ENCODE data around the gene SLC29A4.

The SLC29A4 gene

GRCh38 chr7:5348134-5349004 lies 65.6 kb downstream of the SLC29A4 start:
- Histone ChIP-seq H3K27me3 (no peaks in the 10 kb centered on the region), H3K4me1 (ENCODE audit: control insufficient read depth in 1 of 2, insufficient read depth in 1 of 2, low read depth in 1 of 2, low read length in 1 of 2) (no peaks in the 10 kb centered on the region), H3K4me3 (ENCODE audit: low read depth in 1 of 2, low read length in 1 of 2) (no peak overlapping the region), H3K9me3 (no peaks in the 10 kb centered on the region), H3K36me3 (peaks cover 96% of the 10 kb centered on the region), H3K27ac (no peak overlapping the region)
- no peak for TF ChIP-seq CTCF (IDR thresholded peaks at IDR 0.05)

- Histone ChIP-seq H3K27ac (no peak overlapping the region), H3K9me3 (no peaks in the 10 kb centered on the region), H3K4me1 (ENCODE audit: control insufficient read depth in 1 of 2, insufficient read depth in 1 of 2, low read depth in 1 of 2, low read length in 1 of 2) (no peaks in the 10 kb centered on the region), H3K27me3 (no peaks in the 10 kb centered on the region), H3K4me3 (ENCODE audit: low read depth in 1 of 2, low read length in 1 of 2) (no peak overlapping the region), H3K36me3 (peaks cover 96% of the 10 kb centered on the region)
- TF ChIP-seq CTCF (IDR thresholded peaks at IDR 0.05) = no peak
These were observed 66.2 kb downstream of the SLC29A4 start for GRCh38 chr7:5349005-5349380.

GRCh38 chr7:5349437-5350173 lies 66.9 kb downstream of the SLC29A4 start:
- TF ChIP-seq CTCF (IDR thresholded peaks at IDR 0.05) = no peak
- no peaks in the 10 kb centered on the region for H3K4me1 ChIP-seq (ENCODE audit: control insufficient read depth in 1 of 2, insufficient read depth in 1 of 2, low read depth in 1 of 2, low read length in 1 of 2)
- H3K27ac ChIP-seq = no peak overlapping the region
- no peaks in the 10 kb centered on the region for H3K27me3 ChIP-seq
- no peaks in the 10 kb centered on the region for H3K9me3 ChIP-seq
- peaks cover 96% of the 10 kb centered on the region for H3K36me3 ChIP-seq
- no peak overlapping the region for H3K4me3 ChIP-seq (ENCODE audit: low read depth in 1 of 2, low read length in 1 of 2)

GRCh38 chr7:5350174-5350463 lies 67.4 kb downstream of the SLC29A4 start:
- H3K27me3 ChIP-seq = no peaks in the 10 kb centered on the region
- H3K36me3 ChIP-seq = peaks cover 96% of the 10 kb centered on the region
- no peaks in the 10 kb centered on the region for H3K4me1 ChIP-seq (ENCODE audit: control insufficient read depth in 1 of 2, insufficient read depth in 1 of 2, low read depth in 1 of 2, low read length in 1 of 2)
- H3K27ac ChIP-seq = no peak overlapping the region
- H3K4me3 ChIP-seq (ENCODE audit: low read depth in 1 of 2, low read length in 1 of 2) = no peak overlapping the region
- no peaks in the 10 kb centered on the region for H3K9me3 ChIP-seq
- no peak for TF ChIP-seq CTCF (IDR thresholded peaks at IDR 0.05)

- peaks cover 96% of the 10 kb centered on the region for H3K36me3 ChIP-seq
- no peak overlapping the region for H3K27ac ChIP-seq
- no peaks in the 10 kb centered on the region for H3K4me1 ChIP-seq (ENCODE audit: control insufficient read depth in 1 of 2, insufficient read depth in 1 of 2, low read depth in 1 of 2, low read length in 1 of 2)
- no peak overlapping the region for H3K4me3 ChIP-seq (ENCODE audit: low read depth in 1 of 2, low read length in 1 of 2)
- no peaks in the 10 kb centered on the region for H3K9me3 ChIP-seq
- no peaks in the 10 kb centered on the region for H3K27me3 ChIP-seq
- no peak for TF ChIP-seq CTCF (IDR thresholded peaks at IDR 0.05)
These were observed 68.0 kb downstream of the SLC29A4 start for GRCh38 chr7:5350600-5351385.

All from neutrophil (primary cell).